ENCODE results near the gene UBALD2. TPM values are rescaled to one million over a fixed set of nuclear protein-coding genes. Genes with fewer than 3 reads are reported as not detected.

Gene UBALD2
- total and polyA plus RNA-seq, 8 donors = 17.8 to 34.6 (median 24.6) TPM

GRCh38 chr17:76274112-76274956 is 9.2 kb downstream of the UBALD2 start:
- intact Hi-C loops (cut with DNase I) = no loop called here
- Histone ChIP-seq H3K4me3 (no peak overlapping the region), H3K36me3 (peaks cover 0 to 8% (median 0%) of the 10 kb centered on the region in 3 donors), H3K4me1 (peaks cover 12 to 32% (median 13%) of the 10 kb centered on the region in 3 donors), H3K27me3 (no peaks in the 10 kb centered on the region), H3K9me3 (no peaks in the 10 kb centered on the region), H3K27ac (no peak overlapping the region)
- FAIRE-seq (no peak), ATAC-seq (no peak), DNase-seq (peak in 3 of 6 donors; percentile 19 to 62 (median 61))
- no peak for TF ChIP-seq CTCF (IDR thresholded peaks at IDR 0.05)
- WGBS, 2 donors = 64 to 73% methylated on average over 21 of the region's 21 CpGs

- H3K4me3 ChIP-seq = no peak overlapping the region
- H3K9me3 ChIP-seq = no peaks in the 10 kb centered on the region
- intact Hi-C loops (cut with DNase I) = loop anchor here in 1 of 3 donors (5.0 kb wide), 1 partner anchor 153 kb away; no protein-coding TSS in a partner anchor
- peaks cover 0 to 4% (median 0%) of the 10 kb centered on the region in 3 donors for H3K36me3 ChIP-seq
- H3K27me3 ChIP-seq = no peaks in the 10 kb centered on the region
- no peak for TF ChIP-seq CTCF (IDR thresholded peaks at IDR 0.05)
- DNase-seq = peak in 3 of 6 donors; percentile 21 to 59 (median 41)
- no peak for ATAC-seq
- 87 to 89% methylated on average over 22 of the region's 22 CpGs for WGBS, 2 donors
- FAIRE-seq = no peak
- H3K4me1 ChIP-seq = peaks cover 12 to 24% (median 13%) of the 10 kb centered on the region in 3 donors
- no peak overlapping the region for H3K27ac ChIP-seq
These were observed 10.4 kb downstream of the UBALD2 start for GRCh38 chr17:76275382-76276068.

GRCh38 chr17:76276069-76276431 is 10.9 kb downstream of the UBALD2 start:
- Histone ChIP-seq H3K27ac (no peak overlapping the region), H3K36me3 (no peaks in the 10 kb centered on the region), H3K4me1 (peaks cover 7 to 18% (median 13%) of the 10 kb centered on the region in 3 donors), H3K4me3 (no peak overlapping the region), H3K9me3 (no peaks in the 10 kb centered on the region), H3K27me3 (no peaks in the 10 kb centered on the region)
- WGBS, 2 donors = 87 to 88% methylated on average over 11 of the region's 11 CpGs
- ATAC-seq = no peak
- intact Hi-C loops (cut with DNase I) = loop anchor here in 1 of 3 donors (5.0 kb wide), 1 partner anchor 154 kb away; no protein-coding TSS in a partner anchor
- DNase-seq = peak in 1 of 6 donors; percentile 33
- TF ChIP-seq CTCF (IDR thresholded peaks at IDR 0.05) = no peak
- FAIRE-seq = no peak

- Histone ChIP-seq H3K4me1 (peaks cover 5 to 14% (median 7%) of the 10 kb centered on the region in 3 donors), H3K27me3 (no peaks in the 10 kb centered on the region), H3K4me3 (no peak overlapping the region), H3K27ac (no peak overlapping the region), H3K36me3 (no peaks in the 10 kb centered on the region), H3K9me3 (no peaks in the 10 kb centered on the region)
- DNase-seq (peak in 1 of 6 donors; percentile 54), FAIRE-seq (no peak), ATAC-seq (no peak)
- 90 to 92% methylated on average over 19 of the region's 19 CpGs for whole genome bisulfite sequencing, 2 donors
- TF ChIP-seq CTCF (IDR thresholded peaks at IDR 0.05) = no peak
- intact Hi-C loops (cut with DNase I) = loop anchor here in 1 of 3 donors (5.0 kb wide), 1 partner anchor 154 kb away; no protein-coding TSS in a partner anchor
These were observed 11.5 kb downstream of the UBALD2 start for GRCh38 chr17:76276461-76277299.
